Measurements from ENCODE around the gene PLD4. TPM values are rescaled to one million over a fixed set of nuclear protein-coding genes. Genes with fewer than 3 reads are reported as not detected.

The PLD4 gene
- total and polyA plus RNA-seq, 7 donors, result 0.04 to 0.25 TPM; not detected in 5

GRCh38 chr14:104977681-104978653 lies 53.3 kb downstream of the PLD4 start, which contains the start of gene AHNAK2:
AHNAK2 (minus strand) TSS chr14:104978374; CDS start chr14:104978237, 137 bp downstream.
- ATAC-seq (peak; percentile 58 to 81 (median 78)), DNase-seq (peak; percentile 83 to 85)
- 4 to 9% (median 8%) methylated on average over 52 to 111 of the region's 111 CpGs for WGBS, 3 donors
- H3K9me3 ChIP-seq, result no peaks in the 10 kb centered on the region
- TF ChIP-seq, protein P1, sequence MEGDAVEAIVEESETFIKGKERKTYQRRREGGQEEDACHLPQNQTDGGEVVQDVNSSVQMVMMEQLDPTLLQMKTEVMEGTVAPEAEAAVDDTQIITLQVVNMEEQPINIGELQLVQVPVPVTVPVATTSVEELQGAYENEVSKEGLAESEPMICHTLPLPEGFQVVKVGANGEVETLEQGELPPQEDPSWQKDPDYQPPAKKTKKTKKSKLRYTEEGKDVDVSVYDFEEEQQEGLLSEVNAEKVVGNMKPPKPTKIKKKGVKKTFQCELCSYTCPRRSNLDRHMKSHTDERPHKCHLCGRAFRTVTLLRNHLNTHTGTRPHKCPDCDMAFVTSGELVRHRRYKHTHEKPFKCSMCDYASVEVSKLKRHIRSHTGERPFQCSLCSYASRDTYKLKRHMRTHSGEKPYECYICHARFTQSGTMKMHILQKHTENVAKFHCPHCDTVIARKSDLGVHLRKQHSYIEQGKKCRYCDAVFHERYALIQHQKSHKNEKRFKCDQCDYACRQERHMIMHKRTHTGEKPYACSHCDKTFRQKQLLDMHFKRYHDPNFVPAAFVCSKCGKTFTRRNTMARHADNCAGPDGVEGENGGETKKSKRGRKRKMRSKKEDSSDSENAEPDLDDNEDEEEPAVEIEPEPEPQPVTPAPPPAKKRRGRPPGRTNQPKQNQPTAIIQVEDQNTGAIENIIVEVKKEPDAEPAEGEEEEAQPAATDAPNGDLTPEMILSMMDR (IDR thresholded peaks at IDR 0.05), result no peak
- H3K27me3 ChIP-seq (ENCODE audit: insufficient read depth in 3 of 3, low read length in 2 of 3), result peaks cover 0 to 4% (median 0%) of the 10 kb centered on the region in 3 donors
- H3K4me3 ChIP-seq, result peak within 1 kb of the TSS; percentile 69
- H3K36me3 ChIP-seq (ENCODE audit: insufficient read depth in 1 of 2, low read depth in 1 of 2), result no peaks in the 10 kb centered on the region
- H3K27ac ChIP-seq, result no peak within 1 kb of the TSS
- intact Hi-C loops (cut with DNase I), result no loop called here
- H3K4me1 ChIP-seq, result peaks cover 33% of the 10 kb centered on the region

DNA sequence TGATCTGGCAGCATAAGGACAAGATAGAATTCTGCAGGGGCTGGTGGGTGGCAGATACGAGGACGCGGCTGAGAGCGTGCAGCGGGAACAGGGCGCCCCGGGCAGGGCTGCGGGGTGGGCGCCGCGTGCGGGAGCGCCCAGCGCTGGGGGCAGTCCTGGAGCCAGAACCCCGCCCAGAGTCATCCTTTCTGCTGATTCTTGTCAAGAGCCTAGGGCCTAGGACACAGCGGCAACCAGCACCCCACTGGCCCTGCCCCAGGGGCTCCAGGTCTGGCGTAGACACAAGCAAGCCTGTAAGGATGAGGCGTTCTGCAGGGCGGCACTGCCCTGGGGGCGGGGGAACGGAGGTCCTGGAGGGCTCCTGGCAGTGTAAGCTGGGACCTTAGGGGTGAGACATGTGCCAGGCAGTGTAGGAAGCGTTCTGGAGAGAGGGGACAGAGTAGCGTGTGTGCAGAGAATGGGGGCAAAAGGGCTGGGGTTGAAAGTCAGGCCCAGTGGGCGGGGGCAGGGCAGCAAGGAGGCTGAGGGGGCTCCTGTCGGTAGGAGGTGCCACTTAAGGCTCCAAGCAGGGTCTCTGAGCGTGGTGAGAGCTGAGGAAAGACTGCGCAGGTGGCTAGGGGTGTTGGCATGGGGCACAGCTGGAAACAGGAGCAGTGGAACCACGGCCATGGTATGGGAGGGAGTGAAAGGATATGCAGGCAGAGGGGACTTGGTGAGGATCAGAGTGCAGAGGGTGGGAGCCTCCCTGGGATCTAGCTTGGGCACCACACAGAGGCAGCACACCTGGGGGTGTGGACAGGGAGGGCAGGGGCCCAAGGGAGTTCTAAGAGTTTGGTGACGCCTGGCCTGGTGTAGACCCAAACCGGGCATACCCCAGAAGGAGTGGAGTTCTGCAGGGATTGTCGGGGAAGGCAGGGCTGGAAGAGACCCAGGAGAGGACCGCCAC lies 54.3 kb downstream of the PLD4 start:
- H3K27me3 ChIP-seq (ENCODE audit: insufficient read depth in 3 of 3, low read length in 2 of 3), result peaks cover 0 to 4% (median 0%) of the 10 kb centered on the region in 3 donors
- peaks cover 27% of the 10 kb centered on the region for H3K4me1 ChIP-seq
- ATAC-seq (no peak), DNase-seq (peak in 1 of 2 donors; percentile 52)
- WGBS, 3 donors, result 65 to 67% (median 67%) methylated on average over 31 to 32 of the region's 32 CpGs
- H3K36me3 ChIP-seq (ENCODE audit: insufficient read depth in 1 of 2, low read depth in 1 of 2), result no peaks in the 10 kb centered on the region
- H3K4me3 ChIP-seq, result peak overlapping the region; percentile 69
- intact Hi-C loops (cut with DNase I), result no loop called here
- H3K27ac ChIP-seq, result no peak overlapping the region
- TF ChIP-seq, protein P1 (IDR thresholded peaks at IDR 0.05), result no peak
- H3K9me3 ChIP-seq, result no peaks in the 10 kb centered on the region

GRCh38 chr14:104979758-104980610 lies 55.3 kb downstream of the PLD4 start:
- DNase-seq (peak; percentile 78 to 86), ATAC-seq (peak; percentile 73 to 82 (median 78))
- H3K9me3 ChIP-seq, result no peaks in the 10 kb centered on the region
- intact Hi-C loops (cut with DNase I), result loop anchor here in 1 of 2 donors (2.0 kb wide), 1 partner anchor 41 kb away; the partner anchor contains the start of gene CDCA4
- TF ChIP-seq, protein P1 (IDR thresholded peaks at IDR 0.05), result no peak
- H3K27ac ChIP-seq, result peak overlapping the region; percentile 39
- H3K27me3 ChIP-seq (ENCODE audit: insufficient read depth in 3 of 3, low read length in 2 of 3), result peaks cover 0 to 4% (median 0%) of the 10 kb centered on the region in 3 donors
- WGBS, 3 donors, result 47 to 52% (median 47%) methylated on average over 19 of the region's 19 CpGs
- H3K36me3 ChIP-seq (ENCODE audit: insufficient read depth in 1 of 2, low read depth in 1 of 2), result no peaks in the 10 kb centered on the region
- H3K4me3 ChIP-seq, result no peak overlapping the region
- H3K4me1 ChIP-seq, result peaks cover 27% of the 10 kb centered on the region

Measured in psoas muscle (tissue), 8 donors.